HG03280 (cell line): ENCODE results near the gene METTL15.
A peak's percentile ranks its signal among the peaks of the same experiment; 100 is the strongest.
"Not testable (repeated sequence)": the region's sequence is repeated elsewhere in the genome, so short reads cannot be mapped to it uniquely, and the experiment has no call there.

Experiments used
- ATAC-seq: cut with Tn5 transposase; IDR thresholded peaks from one replicate; pipeline ENCODE4 v1.9.1; 2021; ENCODE audit warnings: mild to moderate bottlenecking, moderate library complexity; ENCODE audit not compliant: unreplicated experiment

The METTL15 gene

GRCh38 chr11:28107750-28108618 lies at the start of gene METTL15, which contains the start of gene KIF18A:
Gene METTL15, plus strand, starts transcription at chr11:28108388. Its CDS starts 4,947 bp downstream, at chr11:28113335.
Gene KIF18A, minus strand, starts transcription at chr11:28108156. Its CDS starts 10,209 bp downstream, at chr11:28097947.
- peak; percentile 94 for ATAC-seq

GRCh38 chr11:28071305-28071704 lies 36.9 kb upstream of the METTL15 start:
- no peak for ATAC-seq

- no peak for ATAC-seq
Measured at GRCh38 chr11:28072321-28072720, 35.9 kb upstream of the METTL15 start.

GRCh38 chr11:28077521-28077920 lies 30.7 kb upstream of the METTL15 start:
- ATAC-seq, result no peak

- ATAC-seq, result no peak
Measured at GRCh38 chr11:28083118-28083517, 25.1 kb upstream of the METTL15 start.

GRCh38 chr11:28086569-28086968 lies 21.6 kb upstream of the METTL15 start:
- ATAC-seq, result no peak

GRCh38 chr11:28087192-28087591 lies 21.0 kb upstream of the METTL15 start:
- not testable (repeated sequence) for ATAC-seq

- ATAC-seq, result not testable (repeated sequence)
Measured at GRCh38 chr11:28087693-28088092, 20.5 kb upstream of the METTL15 start.

- no peak for ATAC-seq
Measured at GRCh38 chr11:28089378-28089777, 18.8 kb upstream of the METTL15 start.

- no peak for ATAC-seq
Measured at GRCh38 chr11:28090052-28090749, 18.0 kb upstream of the METTL15 start.

- no peak for ATAC-seq
Measured at GRCh38 chr11:28092786-28093185, 15.4 kb upstream of the METTL15 start.

- ATAC-seq, result no peak
Measured at GRCh38 chr11:28098257-28098656, 9.9 kb upstream of the METTL15 start.

- ATAC-seq, result no peak
Measured at GRCh38 chr11:28099715-28100114, 8.5 kb upstream of the METTL15 start.

- ATAC-seq, result no peak
Measured at GRCh38 chr11:28100665-28101064, 7.5 kb upstream of the METTL15 start.

- ATAC-seq, result not testable (repeated sequence)
Measured at GRCh38 chr11:28102300-28102699, 5.9 kb upstream of the METTL15 start.

- ATAC-seq, result no peak
Measured at GRCh38 chr11:28104425-28104824, 3.8 kb upstream of the METTL15 start.

GRCh38 chr11:28104984-28105383 lies 3.2 kb upstream of the METTL15 start:
- no peak for ATAC-seq

GRCh38 chr11:28105869-28106268 lies 2.3 kb upstream of the METTL15 start:
- ATAC-seq, result no peak

GRCh38 chr11:28106353-28107043 lies 1.7 kb upstream of the METTL15 start:
- no peak for ATAC-seq

- no peak for ATAC-seq
Measured at GRCh38 chr11:28107191-28107749, 918 bp upstream of the METTL15 start.

GRCh38 chr11:28108958-28109357 lies 770 bp downstream of the METTL15 start:
- no peak for ATAC-seq
